Activated naive CD8-positive, alpha-beta T cell treated with anti-CD3 and anti-CD28 coated beads, Interleukin-2, amount 50 U/mL, for 24 hours (primary cell): ENCODE results near the gene RBM19.

Experiments
- ATAC-seq: fragments of 150-1000 bp; cut with Tn5 transposase; one replicate; pipeline ENCODE4 v1.10.0; 2021
- DNase-seq: peaks from one replicate; pipeline ENCODE4 v3.0.0; 2021
- H3K27ac Mint-ChIP-seq: one replicate; pipeline ENCODE4 v1.8.0; 2021; ENCODE audit warnings: mild to moderate bottlenecking, mixed read lengths
- H3K27me3 Mint-ChIP-seq: one replicate; pipeline ENCODE4 v1.8.0; 2021; ENCODE audit warnings: mixed read lengths
- H3K36me3 Mint-ChIP-seq: one replicate; pipeline ENCODE4 v1.8.0; 2021; ENCODE audit warnings: low read depth, mixed read lengths
- H3K4me1 Mint-ChIP-seq: one replicate; pipeline ENCODE4 v1.8.0; 2021; ENCODE audit warnings: mixed read lengths
- H3K4me3 Mint-ChIP-seq: one replicate; pipeline ENCODE4 v1.8.0; 2021; ENCODE audit warnings: mild to moderate bottlenecking, moderate library complexity, mixed read lengths
- H3K9me3 Mint-ChIP-seq: one replicate; pipeline ENCODE4 v1.8.0; 2021; ENCODE audit warnings: mixed read lengths

The RBM19 gene

GRCh38 chr12:113850309-113851056 lies 115.6 kb downstream of the RBM19 start:
- Mint-ChIP-seq H3K4me3 (no peak overlapping the region), H3K27me3 (no peaks in the 10 kb centered on the region), H3K36me3 (peaks cover 3% of the 10 kb centered on the region), H3K9me3 (no peaks in the 10 kb centered on the region), H3K4me1 (no peaks in the 10 kb centered on the region), H3K27ac (no peak overlapping the region)
- no peak for ATAC-seq
- no peak for DNase-seq

DNA sequence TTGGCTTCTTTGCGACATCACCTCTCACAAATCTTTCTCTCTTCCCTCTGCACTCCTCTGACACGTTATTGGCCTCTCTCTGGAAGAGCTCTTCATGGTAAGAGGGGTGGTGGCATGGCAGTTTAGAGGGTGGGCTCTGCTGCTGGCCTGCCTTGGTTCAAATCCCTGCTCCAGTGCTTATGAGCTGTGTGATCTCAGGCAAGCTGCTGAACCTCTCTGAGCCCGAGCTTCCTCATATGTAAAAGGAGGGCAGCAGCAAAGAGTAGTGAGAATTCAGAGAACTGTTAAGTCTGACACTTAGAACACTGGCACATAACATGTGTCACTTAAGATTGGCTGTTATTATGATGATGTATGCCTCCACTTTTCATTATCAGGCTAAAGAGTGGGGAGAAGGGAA lies 118.3 kb downstream of the RBM19 start:
- H3K4me1 Mint-ChIP-seq: no peaks in the 10 kb centered on the region
- ATAC-seq (no peak), DNase-seq (no peak)
- H3K9me3 Mint-ChIP-seq: no peaks in the 10 kb centered on the region
- H3K36me3 Mint-ChIP-seq: peaks cover 9% of the 10 kb centered on the region
- H3K4me3 Mint-ChIP-seq: no peak overlapping the region
- no peak overlapping the region for H3K27ac Mint-ChIP-seq
- H3K27me3 Mint-ChIP-seq: no peaks in the 10 kb centered on the region

GRCh38 chr12:113846883-113847755 lies 119.0 kb downstream of the RBM19 start:
- DNase-seq (no peak), ATAC-seq (no peak)
- Mint-ChIP-seq H3K36me3 (peaks cover 15% of the 10 kb centered on the region), H3K27me3 (no peaks in the 10 kb centered on the region), H3K4me1 (peaks cover 4% of the 10 kb centered on the region), H3K9me3 (no peaks in the 10 kb centered on the region), H3K4me3 (no peak overlapping the region), H3K27ac (no peak overlapping the region)

DNA sequence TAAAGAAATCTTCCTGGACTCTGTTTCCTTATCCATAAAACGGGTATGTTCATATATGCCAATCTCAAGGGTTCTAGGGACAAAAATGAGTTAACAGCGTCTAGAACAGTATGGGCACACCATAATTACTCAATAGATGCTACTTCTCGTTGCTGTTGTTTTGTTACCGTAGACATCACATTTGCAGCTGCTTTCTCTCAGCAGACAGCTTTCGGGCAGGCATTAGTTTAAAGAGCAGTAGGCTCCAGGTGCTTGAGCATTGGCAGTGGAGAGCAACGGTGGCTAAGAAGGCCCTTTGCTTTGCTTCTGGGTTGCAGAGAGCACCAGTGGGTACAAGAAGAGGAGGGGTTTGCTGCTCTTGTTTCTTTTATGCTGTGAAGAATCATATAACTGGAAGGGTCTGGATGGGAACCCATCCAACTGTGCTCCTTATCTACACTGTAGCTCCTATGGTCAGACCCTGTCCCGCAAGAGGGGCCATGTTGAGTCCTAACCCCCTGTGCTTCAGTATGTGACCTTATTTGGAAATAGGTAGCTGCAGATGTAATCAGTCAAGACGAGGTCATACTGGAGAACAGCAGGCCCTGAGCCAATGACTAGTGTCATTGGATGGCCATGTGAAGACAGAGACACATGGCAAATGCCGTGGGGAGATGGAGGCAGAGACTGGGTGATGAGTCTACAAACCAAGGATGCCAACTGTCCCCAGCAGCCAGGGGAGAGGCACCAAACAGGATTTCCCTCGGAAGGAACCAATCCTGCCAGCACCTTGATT lies 120.0 kb downstream of the RBM19 start:
- H3K27ac Mint-ChIP-seq: no peak overlapping the region
- peaks cover 15% of the 10 kb centered on the region for H3K36me3 Mint-ChIP-seq
- H3K9me3 Mint-ChIP-seq: no peaks in the 10 kb centered on the region
- H3K4me1 Mint-ChIP-seq: peaks cover 4% of the 10 kb centered on the region
- no peaks in the 10 kb centered on the region for H3K27me3 Mint-ChIP-seq
- no peak for DNase-seq
- no peak overlapping the region for H3K4me3 Mint-ChIP-seq
- ATAC-seq: no peak

GRCh38 chr12:113844495-113845210 lies 121.5 kb downstream of the RBM19 start:
- Mint-ChIP-seq H3K4me1 (peaks cover 4% of the 10 kb centered on the region), H3K4me3 (no peak overlapping the region), H3K27ac (no peak overlapping the region), H3K36me3 (peaks cover 15% of the 10 kb centered on the region), H3K27me3 (no peaks in the 10 kb centered on the region), H3K9me3 (no peaks in the 10 kb centered on the region)
- ATAC-seq: no peak
- DNase-seq: no peak

GRCh38 chr12:113842699-113843098 lies 123.4 kb downstream of the RBM19 start:
- no peak for DNase-seq
- Mint-ChIP-seq H3K27ac (no peak overlapping the region), H3K27me3 (no peaks in the 10 kb centered on the region), H3K9me3 (no peaks in the 10 kb centered on the region), H3K36me3 (peaks cover 15% of the 10 kb centered on the region), H3K4me3 (no peak overlapping the region), H3K4me1 (peaks cover 4% of the 10 kb centered on the region)
- ATAC-seq: no peak

DNA sequence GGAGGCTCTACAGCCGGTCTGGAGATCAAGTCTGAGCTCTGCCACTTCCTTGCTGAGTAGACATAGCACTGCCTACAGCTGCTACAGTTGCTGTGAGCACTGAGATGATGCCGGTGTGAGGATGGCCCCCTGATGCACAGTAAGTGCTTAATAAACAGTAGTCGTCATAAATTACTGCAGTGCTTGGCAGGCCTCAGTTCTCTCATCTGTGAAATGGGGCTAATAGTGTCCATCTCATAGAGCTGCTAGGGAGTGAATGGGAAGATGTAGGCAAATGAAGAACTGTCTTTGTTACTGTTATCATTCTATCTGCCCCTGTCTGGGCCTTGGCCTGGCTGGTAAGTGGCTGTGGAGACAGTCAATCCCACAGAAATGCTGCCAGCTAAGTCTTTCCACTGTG lies 124.3 kb downstream of the RBM19 start:
- DNase-seq: no peak
- peaks cover 15% of the 10 kb centered on the region for H3K36me3 Mint-ChIP-seq
- ATAC-seq: no peak
- H3K27ac Mint-ChIP-seq: no peak overlapping the region
- no peaks in the 10 kb centered on the region for H3K27me3 Mint-ChIP-seq
- no peak overlapping the region for H3K4me3 Mint-ChIP-seq
- H3K4me1 Mint-ChIP-seq: peaks cover 4% of the 10 kb centered on the region
- no peaks in the 10 kb centered on the region for H3K9me3 Mint-ChIP-seq

DNA sequence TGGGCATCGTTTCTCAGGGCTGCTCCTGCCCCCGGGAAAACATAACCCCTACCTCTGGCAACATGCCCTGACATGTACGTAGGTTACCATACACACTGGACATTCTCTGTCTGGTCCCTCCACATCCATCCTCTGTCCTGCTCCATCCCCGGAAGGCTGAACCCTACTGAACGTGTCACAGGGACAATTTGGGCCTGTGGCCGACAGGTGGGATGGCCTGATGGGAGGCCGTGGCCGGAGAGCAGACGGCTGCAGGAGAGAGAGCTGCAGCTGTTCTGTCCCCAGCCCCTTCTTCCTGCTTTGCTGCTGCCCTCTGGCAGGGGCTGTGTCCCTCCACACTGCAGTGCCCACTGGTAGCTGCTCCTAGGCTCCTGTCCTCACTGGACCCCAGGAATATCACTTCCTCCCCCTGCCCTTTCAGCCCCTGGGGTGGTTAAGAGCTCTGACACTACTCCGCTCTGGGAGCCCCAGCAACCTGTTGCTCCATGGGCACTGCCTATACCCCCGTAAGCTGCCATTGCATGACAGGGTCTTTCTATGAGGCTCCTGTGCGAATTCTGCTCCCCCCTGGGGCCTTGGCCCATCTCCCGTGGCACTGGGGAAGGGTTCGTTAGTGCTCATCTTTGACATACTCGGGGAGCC lies 125.6 kb downstream of the RBM19 start:
- Mint-ChIP-seq H3K36me3 (peaks cover 12% of the 10 kb centered on the region), H3K4me3 (no peak overlapping the region), H3K27me3 (no peaks in the 10 kb centered on the region), H3K9me3 (no peaks in the 10 kb centered on the region), H3K27ac (no peak overlapping the region), H3K4me1 (peaks cover 4% of the 10 kb centered on the region)
- DNase-seq: no peak
- no peak for ATAC-seq

DNA sequence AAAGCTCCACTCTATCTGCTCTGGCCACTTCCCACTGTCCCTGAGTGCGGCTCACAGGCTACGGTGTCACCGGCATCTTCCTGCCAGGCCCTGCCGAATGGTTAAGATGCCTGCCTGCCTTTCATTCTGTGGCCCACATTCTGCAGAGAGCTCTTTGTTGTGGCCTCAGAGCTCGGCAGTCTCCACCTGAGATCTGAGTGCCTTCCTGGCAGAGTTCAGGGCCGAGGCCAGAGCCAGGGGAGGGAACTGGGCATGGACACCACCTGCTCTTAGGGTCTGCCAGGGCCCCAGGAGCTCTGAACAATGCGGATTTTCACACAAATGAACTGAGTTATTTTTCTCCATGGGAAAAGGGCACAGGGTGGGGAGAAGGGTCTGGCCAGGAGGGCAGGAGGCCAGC lies 127.2 kb downstream of the RBM19 start:
- H3K4me3 Mint-ChIP-seq: no peak overlapping the region
- peaks cover 9% of the 10 kb centered on the region for H3K36me3 Mint-ChIP-seq
- DNase-seq (no peak), ATAC-seq (no peak)
- no peak overlapping the region for H3K27ac Mint-ChIP-seq
- no peaks in the 10 kb centered on the region for H3K27me3 Mint-ChIP-seq
- H3K4me1 Mint-ChIP-seq: peaks cover 4% of the 10 kb centered on the region
- H3K9me3 Mint-ChIP-seq: no peaks in the 10 kb centered on the region

GRCh38 chr12:113837528-113838296 lies 128.4 kb downstream of the RBM19 start:
- no peaks in the 10 kb centered on the region for H3K9me3 Mint-ChIP-seq
- DNase-seq (no peak), ATAC-seq (no peak)
- H3K4me1 Mint-ChIP-seq: peaks cover 4% of the 10 kb centered on the region
- no peaks in the 10 kb centered on the region for H3K27me3 Mint-ChIP-seq
- H3K36me3 Mint-ChIP-seq: peaks cover 6% of the 10 kb centered on the region
- no peak overlapping the region for H3K4me3 Mint-ChIP-seq
- no peak overlapping the region for H3K27ac Mint-ChIP-seq

DNA sequence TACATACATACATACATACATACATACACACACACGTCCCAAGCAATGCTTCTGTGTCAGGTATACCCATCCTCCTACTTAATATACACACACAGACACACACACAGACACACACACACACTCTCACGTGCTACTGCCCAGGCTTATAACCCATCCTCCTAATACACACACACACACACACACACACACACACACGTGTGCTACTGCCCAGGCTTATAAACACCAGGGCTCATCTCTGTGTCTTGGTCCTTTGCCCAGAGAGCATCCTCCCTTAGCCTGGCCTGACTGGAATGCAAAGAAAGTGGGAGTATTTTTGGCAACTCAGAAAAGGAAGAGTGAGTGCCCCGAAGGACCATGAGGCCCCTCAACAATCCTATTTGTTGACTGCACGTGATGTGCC lies 129.0 kb downstream of the RBM19 start:
- no peaks in the 10 kb centered on the region for H3K9me3 Mint-ChIP-seq
- H3K4me1 Mint-ChIP-seq: no peaks in the 10 kb centered on the region
- no peaks in the 10 kb centered on the region for H3K27me3 Mint-ChIP-seq
- H3K4me3 Mint-ChIP-seq: no peak overlapping the region
- no peak for DNase-seq
- no peak overlapping the region for H3K27ac Mint-ChIP-seq
- peaks cover 1% of the 10 kb centered on the region for H3K36me3 Mint-ChIP-seq
- no peak for ATAC-seq

DNA sequence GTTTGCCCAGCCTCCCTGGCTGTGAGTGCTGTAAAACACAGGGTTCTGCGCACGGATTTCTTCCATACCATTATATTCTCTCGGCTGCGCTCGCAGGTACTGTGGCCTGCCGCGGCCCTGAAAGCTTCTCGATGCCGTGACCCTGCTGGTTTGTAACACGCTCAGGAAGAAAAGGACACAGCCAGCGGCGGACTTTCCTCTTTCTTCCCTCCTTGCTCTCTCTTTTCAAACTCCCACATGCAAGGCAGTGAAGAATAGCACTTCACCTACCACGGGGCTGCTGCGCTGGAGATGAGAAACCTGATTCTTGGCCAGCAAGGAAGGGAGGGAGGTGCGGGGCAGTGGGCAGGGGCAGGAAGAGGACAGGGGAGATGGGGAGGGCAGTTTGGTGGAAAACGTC lies 130.2 kb downstream of the RBM19 start:
- no peak for DNase-seq
- Mint-ChIP-seq H3K27ac (no peak overlapping the region), H3K9me3 (no peaks in the 10 kb centered on the region), H3K4me3 (no peak overlapping the region), H3K36me3 (peaks cover 1% of the 10 kb centered on the region), H3K4me1 (no peaks in the 10 kb centered on the region), H3K27me3 (no peaks in the 10 kb centered on the region)
- ATAC-seq: no peak

- Mint-ChIP-seq H3K9me3 (no peaks in the 10 kb centered on the region), H3K36me3 (peaks cover 1% of the 10 kb centered on the region), H3K4me1 (no peaks in the 10 kb centered on the region), H3K27me3 (no peaks in the 10 kb centered on the region), H3K27ac (no peak overlapping the region), H3K4me3 (no peak overlapping the region)
- ATAC-seq (no peak), DNase-seq (no peak)
Observed at GRCh38 chr12:113835433-113835832, 130.7 kb downstream of the RBM19 start.
